ENCODE measurements around the gene PRUNE1.

DNA sequence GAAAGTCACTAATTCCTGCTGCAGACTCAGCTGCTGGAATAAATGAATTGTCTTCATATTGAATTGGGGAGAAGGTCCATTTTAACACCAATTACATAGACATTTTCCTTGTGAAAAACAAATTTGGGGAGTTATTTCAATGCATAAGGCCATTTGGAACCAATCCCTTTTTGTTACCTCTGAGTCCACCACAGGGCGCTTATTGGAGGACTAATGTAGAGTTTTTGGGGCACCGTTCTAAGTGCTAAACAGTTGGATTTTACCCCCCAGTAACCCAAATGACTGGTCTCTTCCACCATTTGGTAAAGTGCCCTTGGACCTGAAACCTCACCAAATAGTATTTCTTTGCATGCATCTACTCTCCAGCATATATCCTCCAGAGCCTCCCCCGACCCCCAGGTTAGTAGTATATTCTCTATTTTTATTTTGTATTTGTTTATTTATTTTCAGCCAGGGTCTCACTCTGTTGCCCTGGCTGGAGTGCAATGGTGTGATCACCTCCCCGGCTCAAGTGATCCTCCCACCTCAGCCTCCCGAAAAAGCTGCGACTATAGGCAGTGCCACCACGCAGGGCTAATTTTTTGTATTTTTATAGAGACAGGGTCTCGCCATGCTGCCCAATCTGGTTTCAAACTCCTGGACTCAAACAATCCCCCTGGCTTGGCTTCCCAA lies 1.6 kb downstream of the PRUNE1 start:
- TF ChIP-seq POLR2A (IDR thresholded peaks at IDR 0.05) = no peak
- TF ChIP-seq, protein P1, sequence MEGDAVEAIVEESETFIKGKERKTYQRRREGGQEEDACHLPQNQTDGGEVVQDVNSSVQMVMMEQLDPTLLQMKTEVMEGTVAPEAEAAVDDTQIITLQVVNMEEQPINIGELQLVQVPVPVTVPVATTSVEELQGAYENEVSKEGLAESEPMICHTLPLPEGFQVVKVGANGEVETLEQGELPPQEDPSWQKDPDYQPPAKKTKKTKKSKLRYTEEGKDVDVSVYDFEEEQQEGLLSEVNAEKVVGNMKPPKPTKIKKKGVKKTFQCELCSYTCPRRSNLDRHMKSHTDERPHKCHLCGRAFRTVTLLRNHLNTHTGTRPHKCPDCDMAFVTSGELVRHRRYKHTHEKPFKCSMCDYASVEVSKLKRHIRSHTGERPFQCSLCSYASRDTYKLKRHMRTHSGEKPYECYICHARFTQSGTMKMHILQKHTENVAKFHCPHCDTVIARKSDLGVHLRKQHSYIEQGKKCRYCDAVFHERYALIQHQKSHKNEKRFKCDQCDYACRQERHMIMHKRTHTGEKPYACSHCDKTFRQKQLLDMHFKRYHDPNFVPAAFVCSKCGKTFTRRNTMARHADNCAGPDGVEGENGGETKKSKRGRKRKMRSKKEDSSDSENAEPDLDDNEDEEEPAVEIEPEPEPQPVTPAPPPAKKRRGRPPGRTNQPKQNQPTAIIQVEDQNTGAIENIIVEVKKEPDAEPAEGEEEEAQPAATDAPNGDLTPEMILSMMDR (IDR thresholded peaks at IDR 0.05) = no peak
- TF ChIP-seq POLR2AphosphoS5 (IDR thresholded peaks at IDR 0.05) = no peak
